Type B pancreatic cell (in vitro differentiated cells): ENCODE data around the gene CYP2B6. TPM values are rescaled to one million over a fixed set of nuclear protein-coding genes. Genes with fewer than 3 reads are reported as not detected.
"Not testable (repeated sequence)": the region's sequence is repeated elsewhere in the genome, so short reads cannot be mapped to it uniquely, and the experiment has no call there.

Experiments used
- DNase-seq: peaks from one replicate; pipeline ENCODE4 v3.0.0; 2021; ENCODE audit warnings: mixed read lengths; ENCODE audit not compliant: unreplicated experiment; ENCODE audit errors: extremely low spot score
- H3K27ac Mint-ChIP-seq: 2 replicates; pipeline ENCODE4 v1.8.0; 2021; ENCODE audit warnings: mild to moderate bottlenecking, mixed read lengths
- H3K27me3 Mint-ChIP-seq: 2 replicates; pipeline ENCODE4 v1.8.0; 2021; ENCODE audit warnings: mixed read lengths
- H3K36me3 Mint-ChIP-seq: 2 replicates; pipeline ENCODE4 v1.8.0; 2021; ENCODE audit warnings: mixed read lengths
- H3K4me1 Mint-ChIP-seq: one replicate; pipeline ENCODE4 v1.8.0; 2021; ENCODE audit warnings: mixed read lengths; ENCODE audit not compliant: unreplicated experiment
- H3K4me3 Mint-ChIP-seq: 2 replicates; pipeline ENCODE4 v1.8.0; 2021; ENCODE audit warnings: mild to moderate bottlenecking, mixed read lengths
- H3K9me3 Mint-ChIP-seq: 2 replicates; pipeline ENCODE4 v1.8.0; 2021; ENCODE audit warnings: mixed read lengths
- CTCF ChIP-seq: fragments of 200-600 bp; sonication (generic); conservative IDR thresholded peaks from 2 replicates; pipeline ENCODE4 v1.5.0; 2021; ENCODE audit warnings: antibody characterized with exemption, mild to moderate bottlenecking
- total RNA-seq: library from RNA; stranded (reverse); gene quantifications from 2 replicates; pipeline ENCODE4 v1.2.1, GENCODE V29; 2021; ENCODE audit warnings: low replicate concordance

The CYP2B6 gene
- total RNA-seq, 1 donor from 2014 or later, result 0.53 TPM

DNA sequence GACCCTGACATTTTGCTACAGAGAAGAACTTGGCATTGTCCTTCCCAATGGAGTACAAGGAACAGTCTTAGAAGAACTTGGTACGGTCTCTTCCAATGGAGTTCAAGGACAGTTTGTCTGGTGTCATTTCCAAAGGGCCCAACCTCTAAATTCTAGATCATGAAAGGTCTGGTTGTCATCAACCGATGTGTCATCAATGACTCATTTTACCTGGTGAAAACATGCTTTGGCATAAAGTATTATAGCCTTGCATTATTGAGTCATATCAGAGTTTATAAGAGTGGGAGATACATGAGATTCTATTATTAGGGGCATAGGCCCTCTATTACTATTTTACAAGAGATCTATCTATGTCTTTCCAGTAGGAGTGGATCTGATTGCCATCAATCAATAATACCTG lies 4.3 kb downstream of the CYP2B6 start:
- Mint-ChIP-seq H3K4me1 (no peaks in the 10 kb centered on the region), H3K4me3 (no peak overlapping the region), H3K36me3 (no peaks in the 10 kb centered on the region), H3K27ac (no peak overlapping the region), H3K9me3 (no peaks in the 10 kb centered on the region), H3K27me3 (peaks cover 10% of the 10 kb centered on the region)
- no peak for TF ChIP-seq CTCF
- no peak for DNase-seq

- H3K36me3 Mint-ChIP-seq, H3K9me3 Mint-ChIP-seq, DNase-seq, H3K27ac Mint-ChIP-seq, H3K4me1 Mint-ChIP-seq, H3K4me3 Mint-ChIP-seq: not testable (repeated sequence)
- peaks cover 10% of the 10 kb centered on the region for H3K27me3 Mint-ChIP-seq
These were observed 7.9 kb downstream of the CYP2B6 start for GRCh38 chr19:40999018-40999417.

DNA sequence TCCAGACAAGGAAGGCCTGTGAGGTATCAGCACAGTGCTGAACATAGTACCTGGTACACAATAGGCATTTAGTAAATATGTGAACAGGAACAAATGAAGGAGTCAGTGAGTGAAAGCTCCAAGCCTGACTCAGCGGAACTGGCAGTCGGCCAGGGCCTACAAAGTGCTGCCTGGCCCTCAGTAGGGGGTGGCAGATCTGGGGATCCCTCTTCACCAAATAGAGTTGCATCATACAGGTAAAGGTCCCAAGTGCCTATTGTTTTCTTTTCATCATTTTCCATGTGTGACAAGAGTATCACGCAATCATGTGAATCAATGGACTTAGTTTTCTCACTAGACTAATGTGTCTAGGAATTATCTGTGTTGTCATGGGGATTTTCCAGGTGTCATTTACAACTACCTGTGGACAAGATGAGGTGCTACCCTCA lies 9.2 kb downstream of the CYP2B6 start:
- no peak overlapping the region for H3K27ac Mint-ChIP-seq
- no peak overlapping the region for H3K4me3 Mint-ChIP-seq
- no peaks in the 10 kb centered on the region for H3K36me3 Mint-ChIP-seq
- H3K9me3 Mint-ChIP-seq, result no peaks in the 10 kb centered on the region
- H3K4me1 Mint-ChIP-seq, result no peaks in the 10 kb centered on the region
- no peak for TF ChIP-seq CTCF
- peaks cover 15% of the 10 kb centered on the region for H3K27me3 Mint-ChIP-seq
- DNase-seq, result no peak

- no peak for TF ChIP-seq CTCF
- DNase-seq, result no peak
- Mint-ChIP-seq H3K36me3 (no peaks in the 10 kb centered on the region), H3K9me3 (no peaks in the 10 kb centered on the region), H3K27me3 (peaks cover 15% of the 10 kb centered on the region), H3K4me1 (no peaks in the 10 kb centered on the region), H3K27ac (no peak overlapping the region), H3K4me3 (no peak overlapping the region)
These were observed 10.3 kb downstream of the CYP2B6 start for GRCh38 chr19:41001243-41001971.

GRCh38 chr19:41003656-41004055 lies 12.6 kb downstream of the CYP2B6 start:
- peaks cover 25% of the 10 kb centered on the region for H3K27me3 Mint-ChIP-seq
- DNase-seq, H3K36me3 Mint-ChIP-seq, H3K4me1 Mint-ChIP-seq, H3K27ac Mint-ChIP-seq, H3K4me3 Mint-ChIP-seq, H3K9me3 Mint-ChIP-seq: not testable (repeated sequence)

- Mint-ChIP-seq H3K4me1 (no peaks in the 10 kb centered on the region), H3K9me3 (no peaks in the 10 kb centered on the region), H3K27me3 (peaks cover 37% of the 10 kb centered on the region), H3K36me3 (no peaks in the 10 kb centered on the region), H3K27ac (no peak overlapping the region), H3K4me3 (no peak overlapping the region)
- no peak for TF ChIP-seq CTCF
- no peak for DNase-seq
These were observed 18.7 kb downstream of the CYP2B6 start for GRCh38 chr19:41009700-41010235.
